Muscle of leg (tissue), 11 donors: Measurements from ENCODE around the gene SLC16A8. TPM values are rescaled to one million over a fixed set of nuclear protein-coding genes. Genes with fewer than 3 reads are reported as not detected.
"Not testable (repeated sequence)": the region's sequence is repeated elsewhere in the genome, so short reads cannot be mapped to it uniquely, and the experiment has no call there.

Source experiments
- DNase-seq: peaks from one replicate; pipeline ENCODE4 v3.0.0; 2013
- H3K27ac ChIP-seq: one replicate; pipeline ENCODE4 v1.5.1; 2013; ENCODE audit warnings: mild to moderate bottlenecking, low read length, control low read depth
- H3K27me3 ChIP-seq: one replicate; pipeline ENCODE4 v1.6.1; 2013; ENCODE audit warnings: low read length; ENCODE audit not compliant: control insufficient read depth, insufficient read depth
- H3K36me3 ChIP-seq: one replicate; pipeline ENCODE4 v1.6.1; 2013; ENCODE audit warnings: low read length; ENCODE audit not compliant: control insufficient read depth, insufficient read depth
- H3K4me1 ChIP-seq: one replicate; pipeline ENCODE4 v1.6.1; 2013; ENCODE audit warnings: low read length; ENCODE audit not compliant: control insufficient read depth, insufficient read depth
- H3K4me3 ChIP-seq: one replicate; pipeline ENCODE4 v1.5.1; 2013; ENCODE audit warnings: low read length, control low read depth
- H3K9me3 ChIP-seq: replicated peaks from 2 replicates; pipeline ENCODE4 v1.6.1; 2013; ENCODE audit warnings: low read depth, low read length; ENCODE audit not compliant: control insufficient read depth
- whole genome bisulfite sequencing: methylation state at CpG from one replicate; pipeline ENCODE4 v1.1.5; 2013; ENCODE audit warnings: missing lambda C conversion rate; ENCODE audit not compliant: insufficient coverage; 5-methylcytosine and 5-hydroxymethylcytosine counted together
- polyA plus RNA-seq, 8 donors: library from polyadenylated mRNA; unstranded; fragments of 120-200 nt; gene quantifications; one replicate each; pipeline versions ENCODE4 v1.2.1 to v1.2.3, GENCODE V29; 2013; ENCODE audit warnings: inconsistent platforms in 1 of 8, low replicate concordance in 1 of 8; ENCODE audit not compliant: insufficient read length in 8 of 8, insufficient read depth in 1 of 8
- total RNA-seq: library from RNA; stranded (reverse); fragments of 120-200 nt; gene quantifications from one replicate; pipeline ENCODE4 v1.2.4, GENCODE V29; 2013

The SLC16A8 gene
- total and polyA plus RNA-seq, 9 donors, result 1.0 to 3.4 (median 2.4) TPM

GRCh38 chr22:38079208-38079607, 4.8 kb downstream of the SLC16A8 start:
- 80% methylated on average over 1 of the region's 2 CpGs for WGBS
- H3K4me3 ChIP-seq, DNase-seq, H3K36me3 ChIP-seq, H3K9me3 ChIP-seq, H3K27ac ChIP-seq: not testable (repeated sequence)
- Histone ChIP-seq H3K27me3 (peaks cover 40% of the 10 kb centered on the region), H3K4me1 (peaks cover 14% of the 10 kb centered on the region)

GRCh38 chr22:38078046-38078840, 5.7 kb downstream of the SLC16A8 start:
- H3K27ac ChIP-seq, result no peak overlapping the region
- no peak for DNase-seq
- H3K27me3 ChIP-seq, result peaks cover 31% of the 10 kb centered on the region
- WGBS, result 66% methylated on average over 19 of the region's 22 CpGs
- peaks cover 12% of the 10 kb centered on the region for H3K36me3 ChIP-seq
- H3K4me1 ChIP-seq, result peaks cover 14% of the 10 kb centered on the region
- no peak overlapping the region for H3K4me3 ChIP-seq
- H3K9me3 ChIP-seq, result no peaks in the 10 kb centered on the region

GRCh38 chr22:38077595-38077994, 6.4 kb downstream of the SLC16A8 start:
- WGBS, result 70% methylated on average over 14 of the region's 14 CpGs
- Histone ChIP-seq H3K36me3 (peaks cover 19% of the 10 kb centered on the region), H3K9me3 (no peaks in the 10 kb centered on the region), H3K4me1 (peaks cover 12% of the 10 kb centered on the region), H3K4me3 (no peak overlapping the region), H3K27me3 (peaks cover 24% of the 10 kb centered on the region), H3K27ac (no peak overlapping the region)
- DNase-seq, result no peak

GRCh38 chr22:38077096-38077495, 6.9 kb downstream of the SLC16A8 start:
- peaks cover 19% of the 10 kb centered on the region for H3K27me3 ChIP-seq
- 46% methylated on average over 12 of the region's 12 CpGs for whole genome bisulfite sequencing
- no peak overlapping the region for H3K27ac ChIP-seq
- H3K4me1 ChIP-seq, result peaks cover 12% of the 10 kb centered on the region
- no peak overlapping the region for H3K4me3 ChIP-seq
- DNase-seq, result no peak
- H3K9me3 ChIP-seq, result no peaks in the 10 kb centered on the region
- H3K36me3 ChIP-seq, result peaks cover 23% of the 10 kb centered on the region

GRCh38 chr22:38075961-38076360, 8.0 kb downstream of the SLC16A8 start:
- Histone ChIP-seq H3K27ac (no peak overlapping the region), H3K36me3 (peaks cover 33% of the 10 kb centered on the region), H3K4me1 (peaks cover 17% of the 10 kb centered on the region), H3K4me3 (no peak overlapping the region), H3K9me3 (no peaks in the 10 kb centered on the region), H3K27me3 (peaks cover 12% of the 10 kb centered on the region)
- DNase-seq, result no peak
- WGBS, result 72% methylated on average over 11 of the region's 13 CpGs

GRCh38 chr22:38075105-38075825, 8.7 kb downstream of the SLC16A8 start:
- 92% methylated on average over 27 of the region's 32 CpGs for WGBS
- Histone ChIP-seq H3K9me3 (no peaks in the 10 kb centered on the region), H3K27me3 (peaks cover 7% of the 10 kb centered on the region), H3K4me3 (no peak overlapping the region), H3K4me1 (peaks cover 24% of the 10 kb centered on the region), H3K36me3 (peaks cover 36% of the 10 kb centered on the region), H3K27ac (no peak overlapping the region)
- no peak for DNase-seq

DNA sequence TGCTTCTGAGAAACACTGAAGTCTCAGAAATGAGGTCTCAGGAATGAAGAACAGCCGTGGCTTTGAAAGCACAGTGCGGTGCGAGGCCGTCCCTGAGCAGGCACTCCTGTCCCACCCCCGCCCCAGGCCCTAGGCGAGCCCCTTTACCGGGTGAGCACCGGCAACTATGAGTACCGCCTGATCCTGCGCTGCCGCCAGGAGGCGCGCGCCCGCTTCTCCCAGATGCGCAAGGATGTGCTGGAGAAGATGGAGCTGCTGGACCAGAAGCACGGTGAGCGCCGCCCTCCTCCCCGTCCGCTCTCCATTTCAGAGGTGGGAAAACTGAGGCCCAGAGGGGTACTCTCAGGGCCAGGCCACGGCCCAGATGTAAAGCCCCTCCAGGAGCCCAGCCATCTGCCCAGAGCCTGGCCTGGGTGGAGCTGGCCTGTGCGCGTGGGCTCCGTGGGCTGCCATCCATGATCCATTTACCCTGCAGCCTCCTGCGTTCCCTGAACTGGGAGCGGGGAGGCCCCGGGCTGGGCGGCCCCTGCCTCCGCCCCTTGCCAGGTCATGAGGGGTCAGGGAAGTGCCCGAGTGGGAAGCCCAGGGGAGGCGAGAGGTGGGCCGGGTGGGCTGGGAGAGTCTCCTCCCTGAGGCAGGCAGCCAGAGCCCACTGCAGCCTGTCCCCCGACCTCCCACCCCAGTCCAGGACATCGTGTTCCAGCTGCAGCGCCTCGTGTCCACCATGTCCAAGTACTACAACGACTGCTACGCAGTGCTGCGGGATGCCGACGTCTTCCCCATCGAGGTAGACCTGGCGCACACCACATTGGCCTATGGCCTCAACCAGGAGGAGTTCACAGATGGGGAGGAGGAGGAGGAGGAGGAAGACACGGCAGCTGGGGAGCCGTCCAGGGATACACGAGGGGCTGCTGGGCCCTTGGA, 9.5 kb downstream of the SLC16A8 start:
- H3K9me3 ChIP-seq, result no peaks in the 10 kb centered on the region
- WGBS, result 71% methylated on average over 39 of the region's 47 CpGs
- no peak for DNase-seq

GRCh38 chr22:38073150-38074130, 10.5 kb downstream of the SLC16A8 start:
- DNase-seq, result no peak
- peaks cover 36% of the 10 kb centered on the region for H3K36me3 ChIP-seq
- WGBS, result 88% methylated on average over 18 of the region's 28 CpGs
- peaks cover 42% of the 10 kb centered on the region for H3K4me1 ChIP-seq
- H3K4me3 ChIP-seq, result no peak overlapping the region
- no peak overlapping the region for H3K27ac ChIP-seq
- H3K9me3 ChIP-seq, result no peaks in the 10 kb centered on the region
- H3K27me3 ChIP-seq, result no peaks in the 10 kb centered on the region

More for the DNA sequence above, 9.5 kb downstream of the SLC16A8 start:
- H3K4me3 ChIP-seq, result no peak overlapping the region
- H3K27me3 ChIP-seq, result no peaks in the 10 kb centered on the region
- peaks cover 32% of the 10 kb centered on the region for H3K4me1 ChIP-seq
- peaks cover 36% of the 10 kb centered on the region for H3K36me3 ChIP-seq
- no peak overlapping the region for H3K27ac ChIP-seq
